Endothelial cell of umbilical vein (primary cell): Measurements from ENCODE around the gene DTWD2. TPM values are rescaled to one million over a fixed set of nuclear protein-coding genes. Genes with fewer than 3 reads are reported as not detected.

Experiments
- BruUV-seq: library from RNA; stranded (reverse); fragments of 400-500 nt; replicated peaks from 2 replicates; lab custom pipeline; 2021; lab: Mats Ljungman, UMichigan
- CTCF ChIA-PET: fragments of 300-600, 350-600 bp; sonication (Branson Sonifier 250); formaldehyde crosslinking; loops from one replicate; lab custom pipeline; 2021; ENCODE audit warnings: antibody characterized with exemption, inconsistent platforms; lab: Charles Lee
- POLR2A ChIA-PET: fragments of 300-600, 350-600 bp; sonication (Branson Sonifier 250); formaldehyde crosslinking; loops from one replicate; lab custom pipeline; 2021; ENCODE audit warnings: antibody characterized with exemption, inconsistent platforms; lab: Charles Lee
- DNase-seq: peaks from one replicate; pipeline ENCODE4 v3.0.0-alpha.2; 2011; ENCODE audit warnings: low read depth, low spot score
- FAIRE-seq: peaks from 2 replicates; lab custom pipeline; 2011; peaks lifted over from hg19 to GRCh38; lab: Jason Lieb, UNC
- H2AFZ ChIP-seq: 2 replicates; pipeline ENCODE4 v1.6.0; 2012; ENCODE audit warnings: low read depth, low read length, control low read depth, inconsistent platforms
- H3K27ac ChIP-seq: 2 replicates; pipeline ENCODE4 v1.5.1; 2011; ENCODE audit warnings: low read depth, mild to moderate bottlenecking, control low read depth, low read length, moderate library complexity; ENCODE audit not compliant: insufficient read depth
- H3K27me3 ChIP-seq, 2 experiments: 2 replicates each; pipeline versions ENCODE4 v1.6.0 to v1.6.1; 2011; ENCODE audit warnings: low read length in 2 of 2, mixed read lengths in 1 of 2; ENCODE audit not compliant: control insufficient read depth in 2 of 2, insufficient read depth in 2 of 2
- H3K36me3 ChIP-seq, 2 experiments: 2 replicates in 1 of 2; 3 replicates in 1 of 2; pipeline ENCODE4 v1.5.1; 2011; ENCODE audit warnings: low read length in 2 of 2, mild to moderate bottlenecking in 1 of 2, moderate library complexity in 1 of 2; ENCODE audit not compliant: control insufficient read depth in 2 of 2, insufficient read depth in 2 of 2; ENCODE audit errors: extremely low read depth in 1 of 2
- H3K4me1 ChIP-seq: 3 replicates; pipeline ENCODE4 v1.5.1; 2011; ENCODE audit warnings: mild to moderate bottlenecking, low read length; ENCODE audit not compliant: control insufficient read depth, insufficient read depth; ENCODE audit errors: extremely low read depth
- H3K4me2 ChIP-seq: 2 replicates; pipeline ENCODE4 v1.6.1; 2011; ENCODE audit warnings: low read length, control low read depth, mixed read lengths; ENCODE audit not compliant: insufficient read depth
- H3K4me3 ChIP-seq, 3 experiments: fragments of 200-600 bp in 1 of 3; sonication (generic), shearing (Covaris generic) in 1 of 3; replicated peaks in 1 of 3; 2 replicates each; pipeline ENCODE4 v1.5.1; 2011 to 2016; ENCODE audit warnings: control low read depth in 3 of 3, low read length in 3 of 3, mild to moderate bottlenecking in 2 of 3, inconsistent platforms in 1 of 3, low read depth in 1 of 3, moderate library complexity in 1 of 3; ENCODE audit not compliant: insufficient read depth in 1 of 3
- H3K79me2 ChIP-seq: 2 replicates; pipeline ENCODE4 v1.6.0; 2012; ENCODE audit warnings: low read length, inconsistent platforms; ENCODE audit not compliant: control insufficient read depth, insufficient read depth
- H3K9ac ChIP-seq: replicated peaks from 2 replicates; pipeline ENCODE3; 2011; ENCODE audit warnings: low read length, control low read depth; ENCODE audit not compliant: insufficient read depth; ENCODE audit errors: extremely low read depth
- H3K9me1 ChIP-seq: replicated peaks from 3 replicates; pipeline ENCODE4 v1.6.0; 2011; ENCODE audit warnings: mild to moderate bottlenecking, low read length; ENCODE audit not compliant: control insufficient read depth, insufficient read depth; ENCODE audit errors: extremely low read depth
- H3K9me3 ChIP-seq: replicated peaks from 2 replicates; pipeline ENCODE4 v1.5.1; 2012; ENCODE audit warnings: low read length, inconsistent platforms; ENCODE audit not compliant: control insufficient read depth, insufficient read depth
- H4K20me1 ChIP-seq: replicated peaks from 2 replicates; pipeline ENCODE3; 2011; ENCODE audit warnings: mild to moderate bottlenecking, low read length; ENCODE audit not compliant: control insufficient read depth, insufficient read depth; ENCODE audit errors: extremely low read depth
- CTCF ChIP-seq, 2 donors: IDR thresholded peaks; 1 replicate in 1 of 2; 2 replicates in 1 of 2; pipeline ENCODE4 v1.5.1; 2011; ENCODE audit warnings: low read length in 2 of 2, mild to moderate bottlenecking in 2 of 2, moderate library complexity in 2 of 2, control low read depth in 1 of 2, inconsistent platforms in 1 of 2, low read depth in 1 of 2; ENCODE audit not compliant: insufficient read depth in 1 of 2; ENCODE audit errors: extremely low read depth in 1 of 2
- EZH2 ChIP-seq: IDR thresholded peaks from 2 replicates; pipeline ENCODE4 v1.6.1; 2012; ENCODE audit warnings: borderline replicate concordance, low read depth, mild to moderate bottlenecking, moderate library complexity, low read length, inconsistent platforms; ENCODE audit not compliant: severe bottlenecking
- FOS ChIP-seq: IDR thresholded peaks from 2 replicates; pipeline ENCODE4 v1.6.1; 2011; ENCODE audit warnings: mild to moderate bottlenecking, low read length, moderate library complexity, borderline replicate concordance; ENCODE audit not compliant: insufficient read depth
- GATA2 ChIP-seq: IDR thresholded peaks from 2 replicates; pipeline ENCODE4 v1.7.0; 2011; ENCODE audit warnings: low read depth, mild to moderate bottlenecking, moderate library complexity, mixed read lengths, low read length; ENCODE audit not compliant: insufficient read length, insufficient read depth
- JUN ChIP-seq: IDR thresholded peaks from 2 replicates; pipeline ENCODE4 v1.6.1; 2011; ENCODE audit warnings: borderline replicate concordance, low read depth; ENCODE audit not compliant: insufficient read length, insufficient read depth
- MAX ChIP-seq: IDR thresholded peaks from 2 replicates; pipeline ENCODE4 v1.6.1; 2011; ENCODE audit not compliant: insufficient read depth, insufficient read length
- MYC ChIP-seq: IDR thresholded peaks from one replicate; pipeline ENCODE4 v1.6.1; 2011; ENCODE audit warnings: mild to moderate bottlenecking, low read depth, low read length
- POLR2A ChIP-seq: IDR thresholded peaks from 2 replicates; pipeline ENCODE4 v1.6.1; 2012; ENCODE audit warnings: low read depth, mild to moderate bottlenecking, control low read depth, low read length
- POLR2AphosphoS5 ChIP-seq: IDR thresholded peaks from 2 replicates; pipeline ENCODE4 v1.6.1; 2012; ENCODE audit warnings: low read depth, mild to moderate bottlenecking, control low read depth, low read length, moderate library complexity; ENCODE audit not compliant: insufficient read depth
- dilution Hi-C: fragments of 300-500 bp; cut with MboI; formaldehyde crosslinking; loops from one replicate; pipeline ENCODE4 v1.15.0; 2019; ENCODE audit warnings: low sequenced_read_pairs; ENCODE audit not compliant: extremely low pct_ligation_motif_present
- intact Hi-C: fragments of 100-400 bp; cut with micrococcal nuclease; formaldehyde crosslinking; loops from one replicate; pipeline ENCODE4 v1.10.0; 2022
- polyA plus RNA-seq, 4 experiments: library from polyadenylated mRNA; depleted of rRNA in 3 of 4; stranded (reverse) in 3 of 4; unstranded in 1 of 4; fragments of >200 nt; gene quantifications; 2 replicates each; pipeline versions ENCODE4 v1.2.1 to v1.2.3, GENCODE V29; 2011 to 2012; ENCODE audit warnings: missing spikeins in 1 of 4
- total RNA-seq: library from RNA; stranded (reverse); gene quantifications from 2 replicates; pipeline ENCODE4 v1.2.3, GENCODE V29; 2021

The DTWD2 gene
- total and polyA plus RNA-seq, 2 donors (not counting 3 experiments of a cell fraction or from before 2014, with no cell fraction given), result 0.99 to 1.1 TPM

- no peaks in the 10 kb centered on the region for H3K79me2 ChIP-seq
- no peaks in the 10 kb centered on the region for H3K9me1 ChIP-seq
- dilution Hi-C loops, result no loop called here
- ChIA-PET POLR2A (no interaction called here), CTCF (no interaction called here)
- no peaks in the 10 kb centered on the region for H3K4me1 ChIP-seq
- no peak overlapping the region for H3K4me3 ChIP-seq
- H3K9ac ChIP-seq, result no peak overlapping the region
- intact Hi-C loops, result no loop called here
- BruUV-seq, result no TSS peak
- H3K4me2 ChIP-seq, result no peak overlapping the region
- DNase-seq, result no peak
- H3K9me3 ChIP-seq, result no peaks in the 10 kb centered on the region
- FAIRE-seq, result no peak
- H3K27me3 ChIP-seq, result no peaks in the 10 kb centered on the region
- H2AFZ ChIP-seq, result no peak overlapping the region
- H3K36me3 ChIP-seq, result no peaks in the 10 kb centered on the region
- H4K20me1 ChIP-seq, result no peaks in the 10 kb centered on the region
- no peak overlapping the region for H3K27ac ChIP-seq
- TF ChIP-seq FOS (no peak), MAX (no peak), EZH2 (no peak), JUN (no peak), POLR2A (no peak), POLR2AphosphoS5 (no peak), GATA2 (no peak), MYC (no peak), CTCF (IDR thresholded peaks at IDR 0.05; ENCODE audit: extremely low read depth in 1 of 2, insufficient read depth in 1 of 2, low read depth in 1 of 2, low read length in 2 of 2) (no peak)
Observed at GRCh38 chr5:118818604-118819003, 169.7 kb downstream of the DTWD2 start.
